DND-41 (cell line): Measurements from ENCODE around the gene JARID2.

Source experiments
- ATAC-seq: fragments of 200-7000 bp; cut with Tn5 transposase; 3 replicates; pipeline ENCODE4 v1.9.1; 2021; ENCODE audit warnings: low read depth; ENCODE audit not compliant: insufficient read depth
- DNase-seq: peaks from one replicate; pipeline ENCODE4 v3.0.0-alpha.2; 2020
- H2AFZ ChIP-seq: 2 replicates; pipeline ENCODE4 v1.6.0; 2012; ENCODE audit warnings: low read depth, low read length
- H3K27ac ChIP-seq: 2 replicates; pipeline ENCODE4 v1.5.1; 2012; ENCODE audit warnings: low read length, inconsistent platforms
- H3K27me3 ChIP-seq: fragments of 200-600 bp; sonication (generic); 2 replicates; pipeline ENCODE4 v1.6.0; 2012; ENCODE audit warnings: low read length, mild to moderate bottlenecking, inconsistent platforms; ENCODE audit not compliant: insufficient read depth, poor library complexity
- H3K36me3 ChIP-seq: 2 replicates; pipeline ENCODE4 v1.5.1; 2012; ENCODE audit warnings: low read length, inconsistent platforms; ENCODE audit not compliant: insufficient read depth
- H3K4me1 ChIP-seq: 2 replicates; pipeline ENCODE4 v1.5.1; 2012; ENCODE audit warnings: mild to moderate bottlenecking, low read length; ENCODE audit not compliant: insufficient read depth
- H3K4me2 ChIP-seq: 2 replicates; pipeline ENCODE4 v1.6.0; 2012; ENCODE audit warnings: mild to moderate bottlenecking, moderate library complexity, low read length, inconsistent platforms; ENCODE audit not compliant: insufficient read depth
- H3K4me3 ChIP-seq, 2 experiments: fragments of 200-600 bp in 1 of 2; shearing (Covaris generic) in 1 of 2; 2 replicates each; pipeline ENCODE4 v1.5.1; 2012 to 2016; ENCODE audit warnings: inconsistent platforms in 2 of 2, low read length in 2 of 2, mild to moderate bottlenecking in 2 of 2, low read depth in 1 of 2, moderate library complexity in 1 of 2
- H3K79me2 ChIP-seq: 2 replicates; pipeline ENCODE4 v1.6.0; 2012; ENCODE audit warnings: low read length, inconsistent platforms; ENCODE audit not compliant: insufficient read depth
- H3K9ac ChIP-seq: 2 replicates; pipeline ENCODE4 v1.6.0; 2012; ENCODE audit warnings: low read depth, mild to moderate bottlenecking, inconsistent platforms, low read length, moderate library complexity
- H3K9me3 ChIP-seq: 2 replicates; pipeline ENCODE4 v1.5.1; 2012; ENCODE audit warnings: low read length, moderate library complexity, mild to moderate bottlenecking, inconsistent platforms; ENCODE audit not compliant: insufficient read depth, severe bottlenecking
- H4K20me1 ChIP-seq: 2 replicates; pipeline ENCODE4 v1.6.0; 2012; ENCODE audit warnings: low read length; ENCODE audit not compliant: insufficient read depth
- CTCF ChIP-seq: IDR thresholded peaks from 2 replicates; pipeline ENCODE4 v1.5.1; 2012; ENCODE audit warnings: borderline replicate concordance, low read length, moderate library complexity, mild to moderate bottlenecking; ENCODE audit not compliant: poor library complexity, severe bottlenecking; ENCODE audit errors: extremely low read depth
- EZH2 ChIP-seq: IDR thresholded peaks from 3 replicates; pipeline ENCODE4 v1.6.1; 2012; ENCODE audit warnings: borderline replicate concordance, low read depth, mild to moderate bottlenecking, moderate library complexity, low read length, inconsistent platforms; ENCODE audit not compliant: severe bottlenecking

JARID2 gene

GRCh38 chr6:15340775-15341174 lies 94.9 kb downstream of the JARID2 start:
- TF ChIP-seq EZH2 (no peak), CTCF (no peak)
- H3K4me3 ChIP-seq = no peak overlapping the region
- peak overlapping the region; percentile 62 for H3K27ac ChIP-seq
- ATAC-seq (peak; percentile 44; the same call in 2 of the 3 replicates), DNase-seq (no peak)
- H3K79me2 ChIP-seq = peaks cover 72% of the 10 kb centered on the region
- peaks cover 22% of the 10 kb centered on the region for H3K4me1 ChIP-seq
- H3K9ac ChIP-seq = no peak overlapping the region
- H4K20me1 ChIP-seq = peaks cover 59% of the 10 kb centered on the region
- no peaks in the 10 kb centered on the region for H3K9me3 ChIP-seq
- H3K4me2 ChIP-seq = 0 out of 2 replicates have a peak overlapping the region, but pooled peaks have one; percentile 17
- no peaks in the 10 kb centered on the region for H3K27me3 ChIP-seq
- no peaks in the 10 kb centered on the region for H3K36me3 ChIP-seq
- H2AFZ ChIP-seq = no peak overlapping the region

GRCh38 chr6:15341311-15342001 lies 95.6 kb downstream of the JARID2 start:
- no peaks in the 10 kb centered on the region for H3K27me3 ChIP-seq
- peaks cover 63% of the 10 kb centered on the region for H4K20me1 ChIP-seq
- no peak overlapping the region for H3K4me3 ChIP-seq
- DNase-seq (no peak), ATAC-seq (no peak; the same call in 2 of the 3 replicates)
- H2AFZ ChIP-seq = no peak overlapping the region
- no peak overlapping the region for H3K9ac ChIP-seq
- H3K4me2 ChIP-seq = no peak overlapping the region
- H3K79me2 ChIP-seq = peaks cover 75% of the 10 kb centered on the region
- TF ChIP-seq EZH2 (no peak), CTCF (no peak)
- H3K36me3 ChIP-seq = no peaks in the 10 kb centered on the region
- no peaks in the 10 kb centered on the region for H3K9me3 ChIP-seq
- peak overlapping the region; percentile 62; the same call in 1 of the 2 replicates for H3K27ac ChIP-seq
- H3K4me1 ChIP-seq = peaks cover 29% of the 10 kb centered on the region

- H3K9ac ChIP-seq = no peak overlapping the region
- H3K9me3 ChIP-seq = no peaks in the 10 kb centered on the region
- no peak overlapping the region for H3K4me2 ChIP-seq
- no peak overlapping the region for H2AFZ ChIP-seq
- H3K27ac ChIP-seq = no peak overlapping the region
- peaks cover 66% of the 10 kb centered on the region for H4K20me1 ChIP-seq
- no peaks in the 10 kb centered on the region for H3K27me3 ChIP-seq
- no peak overlapping the region for H3K4me3 ChIP-seq
- peaks cover 30% of the 10 kb centered on the region for H3K4me1 ChIP-seq
- H3K79me2 ChIP-seq = peaks cover 76% of the 10 kb centered on the region
- TF ChIP-seq EZH2 (no peak), CTCF (no peak)
- no peaks in the 10 kb centered on the region for H3K36me3 ChIP-seq
- ATAC-seq (no peak), DNase-seq (no peak)
Measured at GRCh38 chr6:15342114-15342513, 96.2 kb downstream of the JARID2 start.
